ENCODE data around the gene GSTA2.

DNA sequence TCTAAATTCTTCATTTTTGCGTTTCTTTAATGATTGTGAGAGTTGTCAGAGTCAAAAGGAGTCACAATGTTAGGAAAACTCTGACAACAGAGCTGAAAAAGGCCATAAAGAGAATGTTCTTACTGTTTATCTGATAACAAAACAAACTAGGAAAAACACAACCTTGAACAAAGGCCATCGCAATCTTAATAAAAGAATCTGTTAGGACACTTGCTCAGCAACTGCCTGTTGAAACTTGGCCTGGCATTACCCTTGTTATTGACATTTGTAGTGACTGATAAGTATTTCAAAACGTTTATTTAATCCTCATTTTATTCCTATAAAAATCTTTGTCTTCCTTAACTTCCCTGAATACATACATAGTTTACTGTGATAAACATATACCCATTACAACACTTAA lies 24.6 kb upstream of the GSTA2 start:
- TF ChIP-seq, protein P1, sequence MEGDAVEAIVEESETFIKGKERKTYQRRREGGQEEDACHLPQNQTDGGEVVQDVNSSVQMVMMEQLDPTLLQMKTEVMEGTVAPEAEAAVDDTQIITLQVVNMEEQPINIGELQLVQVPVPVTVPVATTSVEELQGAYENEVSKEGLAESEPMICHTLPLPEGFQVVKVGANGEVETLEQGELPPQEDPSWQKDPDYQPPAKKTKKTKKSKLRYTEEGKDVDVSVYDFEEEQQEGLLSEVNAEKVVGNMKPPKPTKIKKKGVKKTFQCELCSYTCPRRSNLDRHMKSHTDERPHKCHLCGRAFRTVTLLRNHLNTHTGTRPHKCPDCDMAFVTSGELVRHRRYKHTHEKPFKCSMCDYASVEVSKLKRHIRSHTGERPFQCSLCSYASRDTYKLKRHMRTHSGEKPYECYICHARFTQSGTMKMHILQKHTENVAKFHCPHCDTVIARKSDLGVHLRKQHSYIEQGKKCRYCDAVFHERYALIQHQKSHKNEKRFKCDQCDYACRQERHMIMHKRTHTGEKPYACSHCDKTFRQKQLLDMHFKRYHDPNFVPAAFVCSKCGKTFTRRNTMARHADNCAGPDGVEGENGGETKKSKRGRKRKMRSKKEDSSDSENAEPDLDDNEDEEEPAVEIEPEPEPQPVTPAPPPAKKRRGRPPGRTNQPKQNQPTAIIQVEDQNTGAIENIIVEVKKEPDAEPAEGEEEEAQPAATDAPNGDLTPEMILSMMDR (IDR thresholded peaks at IDR 0.05; ENCODE audit: borderline replicate concordance, extremely low read depth, low read length, poor library complexity, severe bottlenecking): no peak
- no peak for TF ChIP-seq EZH2 (IDR thresholded peaks at IDR 0.05; ENCODE audit: borderline replicate concordance, low read depth, low read length, severe bottlenecking)
